Activated T-helper 2 cell treated with anti-CD3 and anti-CD28 coated beads, Interferon-gamma antibody, Interleukin-2, Interleukin-4, amounts not matched to agents 10 μg/mL and 5 μg/mL and 100 μg/mL, durations not matched to agents 14 hours and 24 hours and 36 hours (primary cell): ENCODE data around the gene UBQLN1. TPM values are rescaled to one million over a fixed set of nuclear protein-coding genes. Genes with fewer than 3 reads are reported as not detected.
"Not testable (repeated sequence)": the region's sequence is repeated elsewhere in the genome, so short reads cannot be mapped to it uniquely, and the experiment has no call there.

Source experiments
- DNase-seq: peaks from one replicate; pipeline ENCODE4 v3.0.0; 2021; ENCODE audit warnings: low spot score
- H3K27ac Mint-ChIP-seq: one replicate; pipeline ENCODE4 v1.8.0; 2021; ENCODE audit warnings: mixed read lengths
- H3K27me3 Mint-ChIP-seq: one replicate; pipeline ENCODE4 v1.8.0; 2021; ENCODE audit warnings: low read depth, mixed read lengths
- H3K36me3 Mint-ChIP-seq: one replicate; pipeline ENCODE4 v1.8.0; 2021; ENCODE audit warnings: low read depth, mixed read lengths
- H3K4me1 Mint-ChIP-seq: one replicate; pipeline ENCODE4 v1.8.0; 2021; ENCODE audit warnings: low read depth, mixed read lengths
- H3K4me3 Mint-ChIP-seq: one replicate; pipeline ENCODE4 v1.8.0; 2021; ENCODE audit warnings: low read depth, mild to moderate bottlenecking, moderate library complexity, mixed read lengths
- H3K9me3 Mint-ChIP-seq: one replicate; pipeline ENCODE4 v1.8.0; 2021; ENCODE audit warnings: mixed read lengths
- intact Hi-C: fragments of 100-400 bp; cut with micrococcal nuclease; formaldehyde crosslinking; loops from one replicate; pipeline ENCODE4 v1.15.1; 2023
- total RNA-seq: library from RNA; stranded (reverse); gene quantifications from 2 replicates; pipeline ENCODE4 v1.2.3, GENCODE V29; 2022

UBQLN1 gene
- total RNA-seq, 1 donor from 2014 or later = 140 TPM

DNA sequence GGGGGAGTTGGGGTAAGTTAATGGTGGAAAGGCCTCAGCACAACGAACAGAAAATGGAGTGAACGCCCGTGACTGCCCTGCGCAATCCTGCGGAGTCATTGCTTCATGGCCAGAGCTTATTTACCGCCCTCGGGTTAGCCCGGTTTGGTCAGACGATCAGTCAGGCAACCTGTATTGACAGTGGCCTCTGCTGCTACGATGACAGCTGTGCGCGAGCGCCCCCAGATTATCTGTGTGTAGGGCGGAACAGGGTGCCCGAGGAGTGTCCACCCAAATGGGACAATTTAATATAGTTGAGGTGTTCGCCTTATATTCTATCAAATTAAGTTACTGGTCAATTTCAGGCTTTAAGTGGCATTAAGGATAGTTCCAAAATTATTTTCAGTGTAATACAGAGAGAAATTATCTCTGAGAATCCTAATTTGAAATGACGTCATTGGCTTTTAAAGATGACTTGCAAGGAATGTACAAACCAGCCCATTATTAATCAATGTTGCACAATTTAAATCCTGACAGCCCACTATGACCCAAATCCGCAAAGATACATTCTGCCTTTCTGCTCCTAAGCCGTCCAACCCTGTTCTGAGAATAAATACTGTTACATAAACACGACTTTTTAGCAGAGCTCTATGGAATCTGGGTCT is 879 bp upstream of the UBQLN1 start:
- peak overlapping the region; percentile 96 for H3K27ac Mint-ChIP-seq
- H3K4me3 Mint-ChIP-seq = peak overlapping the region; percentile 88
- no peaks in the 10 kb centered on the region for H3K27me3 Mint-ChIP-seq
- H3K9me3 Mint-ChIP-seq = no peaks in the 10 kb centered on the region
- peaks cover 25% of the 10 kb centered on the region for H3K36me3 Mint-ChIP-seq
- peak; percentile 53 for DNase-seq
- intact Hi-C loops = loop anchor here (1.0 to 5.0 kb wide), 3 partner anchors 109 to 272 kb away; partner anchors contain the start of genes GKAP1, HNRNPK, KIF27 and RMI1
- peaks cover 25% of the 10 kb centered on the region for H3K4me1 Mint-ChIP-seq

DNA sequence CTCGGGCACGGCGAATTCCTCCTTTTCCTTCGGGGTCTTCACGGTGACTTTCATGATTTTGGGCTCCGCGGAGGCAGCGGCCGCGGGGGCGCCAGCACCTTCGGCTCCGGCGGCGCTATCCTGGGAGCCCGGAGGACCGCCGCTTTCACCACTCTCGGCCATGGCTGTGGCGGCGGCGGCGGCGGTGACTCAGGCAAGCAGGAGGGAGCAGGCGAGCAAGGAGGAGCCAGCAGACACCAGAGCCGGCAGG is 315 bp downstream of the UBQLN1 start:
- peak overlapping the region; percentile 96 for H3K27ac Mint-ChIP-seq
- H3K4me3 Mint-ChIP-seq = peak overlapping the region; percentile 88
- peaks cover 29% of the 10 kb centered on the region for H3K36me3 Mint-ChIP-seq
- intact Hi-C loops = loop anchor here (1.0 to 5.0 kb wide), 2 partner anchors 84 to 110 kb away; partner anchors contain the start of genes GKAP1 and IDNK
- H3K27me3 Mint-ChIP-seq = no peaks in the 10 kb centered on the region
- no peak for DNase-seq
- H3K4me1 Mint-ChIP-seq = peaks cover 30% of the 10 kb centered on the region
- H3K9me3 Mint-ChIP-seq = no peaks in the 10 kb centered on the region

DNA sequence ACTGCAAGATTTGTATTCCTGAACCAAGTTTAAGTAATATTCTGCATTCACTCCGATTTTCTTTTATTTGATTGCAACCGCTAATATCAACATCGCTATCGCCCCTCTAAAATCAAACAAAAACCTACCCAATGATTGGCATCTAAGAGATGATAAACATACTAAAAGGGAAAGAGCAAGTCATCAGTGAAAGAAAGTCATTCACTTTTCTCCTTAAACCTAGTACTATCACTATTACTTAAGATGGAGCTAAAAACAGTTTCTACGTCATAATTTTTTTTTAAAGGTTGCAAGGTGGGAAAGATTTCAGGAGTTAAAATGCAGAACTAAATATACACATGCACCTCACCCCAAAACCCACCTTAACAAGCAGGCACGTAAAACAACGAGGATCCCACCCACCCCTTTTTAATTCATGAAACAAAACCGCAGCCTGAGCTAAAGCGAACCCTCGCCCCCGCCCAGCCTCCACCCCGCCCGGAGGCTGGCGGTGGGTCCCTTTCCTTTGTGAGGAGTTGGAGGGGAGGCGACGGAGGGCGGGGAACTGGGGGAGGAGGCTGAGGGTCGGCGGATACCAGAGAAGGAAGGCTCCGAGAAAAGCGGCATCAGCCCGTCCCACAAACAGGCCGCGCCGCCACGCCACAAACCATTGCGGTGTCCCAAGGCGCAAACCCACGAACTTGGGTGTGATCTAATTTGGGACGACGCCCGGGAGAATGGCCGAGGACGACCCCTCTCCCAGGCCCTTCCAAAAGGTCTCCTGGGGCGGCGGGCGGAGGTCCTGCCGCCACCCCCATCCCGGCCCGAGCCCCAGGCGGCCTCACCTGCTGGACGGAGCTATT is 861 bp downstream of the UBQLN1 start:
- intact Hi-C loops = loop anchor here (1.0 to 5.0 kb wide), 3 partner anchors 18 to 110 kb away; partner anchors contain the start of genes GKAP1 and IDNK
- DNase-seq = peak; percentile 48

DNA sequence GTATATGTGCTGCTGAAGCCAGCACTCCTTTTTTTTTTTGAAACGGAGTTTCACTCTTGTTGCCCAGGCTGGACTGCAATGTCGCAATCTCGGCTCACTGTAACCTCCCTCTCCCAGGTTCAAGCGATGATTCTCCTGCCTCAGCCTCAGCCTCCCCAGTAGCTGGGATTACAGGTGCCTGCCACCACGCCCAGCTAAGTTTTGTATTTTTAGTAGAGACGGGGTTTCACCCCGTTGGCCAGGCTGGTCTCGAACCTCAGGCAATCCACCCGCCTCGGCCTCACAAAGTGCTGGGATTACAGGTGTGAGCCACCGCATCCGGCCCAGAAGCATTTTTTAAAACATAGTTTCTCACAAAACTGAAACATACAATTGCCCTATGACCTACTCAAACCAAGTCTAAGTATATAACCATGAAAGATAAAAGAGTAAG is 2.5 kb downstream of the UBQLN1 start:
- peak overlapping the region; percentile 88 for H3K4me3 Mint-ChIP-seq
- intact Hi-C loops = loop anchor here (5.0 kb wide), 1 partner anchor 112 kb away; the partner anchor contains the start of gene GKAP1
- peak overlapping the region; percentile 96 for H3K27ac Mint-ChIP-seq
- H3K36me3 Mint-ChIP-seq = peaks cover 29% of the 10 kb centered on the region
- not testable (repeated sequence) for H3K9me3 Mint-ChIP-seq, H3K27me3 Mint-ChIP-seq, DNase-seq
- peaks cover 44% of the 10 kb centered on the region for H3K4me1 Mint-ChIP-seq

More for the DNA sequence above, 861 bp downstream of the UBQLN1 start:
- H3K27me3 Mint-ChIP-seq = no peaks in the 10 kb centered on the region
- H3K4me1 Mint-ChIP-seq = peaks cover 32% of the 10 kb centered on the region
- H3K36me3 Mint-ChIP-seq = peaks cover 29% of the 10 kb centered on the region
- H3K27ac Mint-ChIP-seq = peak overlapping the region; percentile 96
- peak overlapping the region; percentile 88 for H3K4me3 Mint-ChIP-seq
- H3K9me3 Mint-ChIP-seq = no peaks in the 10 kb centered on the region

- Mint-ChIP-seq H3K9me3 (no peaks in the 10 kb centered on the region), H3K4me1 (peaks cover 54% of the 10 kb centered on the region)
- DNase-seq = no peak
Observed at GRCh38 chr9:83701769-83702168, 6.0 kb downstream of the UBQLN1 start.

DNA sequence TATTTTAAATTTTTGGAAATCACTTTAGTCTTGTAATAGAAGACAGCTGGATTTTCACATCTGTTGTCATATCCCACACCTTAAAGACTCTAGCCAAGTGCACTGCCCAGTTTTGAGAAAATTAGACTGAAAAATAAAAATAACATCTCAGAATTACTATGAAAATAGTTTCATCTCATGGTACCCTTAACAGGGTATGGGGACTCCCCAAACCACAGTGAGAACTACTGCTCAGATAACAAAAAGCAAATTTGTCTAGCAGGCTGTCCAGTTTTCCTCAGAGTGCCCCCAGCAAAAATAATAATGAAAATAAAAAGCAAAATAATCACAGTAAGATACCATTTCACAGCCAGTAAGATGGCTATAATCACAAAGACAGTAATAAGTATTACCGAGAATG is 6.5 kb downstream of the UBQLN1 start:
- no peak for DNase-seq
- no peak overlapping the region for H3K27ac Mint-ChIP-seq
- intact Hi-C loops = no loop called here
- no peak overlapping the region for H3K4me3 Mint-ChIP-seq
- no peaks in the 10 kb centered on the region for H3K9me3 Mint-ChIP-seq
- H3K4me1 Mint-ChIP-seq = peaks cover 51% of the 10 kb centered on the region
- H3K36me3 Mint-ChIP-seq = peaks cover 31% of the 10 kb centered on the region
- H3K27me3 Mint-ChIP-seq = no peaks in the 10 kb centered on the region

More at GRCh38 chr9:83701769-83702168, 6.0 kb downstream of the UBQLN1 start:
- H3K4me3 Mint-ChIP-seq = no peak overlapping the region
- intact Hi-C loops = no loop called here
- H3K27me3 Mint-ChIP-seq = no peaks in the 10 kb centered on the region
- H3K27ac Mint-ChIP-seq = no peak overlapping the region
- peaks cover 35% of the 10 kb centered on the region for H3K36me3 Mint-ChIP-seq

- no peak for DNase-seq
- Mint-ChIP-seq H3K4me3 (no peak overlapping the region), H3K27ac (peak overlapping the region; percentile 38), H3K4me1 (peaks cover 41% of the 10 kb centered on the region), H3K27me3 (no peaks in the 10 kb centered on the region), H3K9me3 (no peaks in the 10 kb centered on the region), H3K36me3 (peaks cover 20% of the 10 kb centered on the region)
- intact Hi-C loops = no loop called here
Observed at GRCh38 chr9:83699615-83700014, 8.1 kb downstream of the UBQLN1 start.

DNA sequence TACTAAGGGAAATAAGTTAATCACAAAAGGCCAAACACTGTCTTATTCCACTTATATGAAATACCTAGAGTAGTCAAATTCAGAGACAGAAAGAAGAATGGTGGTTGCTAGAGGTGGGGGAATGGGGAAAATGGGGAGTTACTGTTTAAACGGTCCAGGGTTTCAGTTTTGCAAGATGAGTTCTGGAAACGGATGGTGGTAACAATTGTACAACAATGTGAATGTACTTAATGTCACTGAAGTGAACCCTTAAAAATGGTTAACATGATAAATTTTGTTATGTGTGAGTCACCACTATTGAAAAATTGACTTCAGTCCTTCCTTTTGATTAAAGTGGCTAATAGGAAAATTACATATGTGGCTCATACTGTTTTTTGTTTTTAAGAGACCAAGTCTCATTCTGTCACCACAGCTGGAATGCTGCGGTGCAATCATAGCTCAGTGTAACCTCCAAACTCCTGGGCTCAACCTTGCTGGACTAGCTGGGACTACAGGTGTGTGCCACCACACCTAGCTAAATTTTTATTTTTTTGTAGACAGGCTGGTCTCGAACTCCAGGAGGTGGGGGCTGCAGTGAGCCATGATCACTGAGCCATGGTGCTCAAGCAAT is 8.7 kb downstream of the UBQLN1 start:
- peak overlapping the region; percentile 65 for H3K27ac Mint-ChIP-seq
- no peak for DNase-seq
- no peak overlapping the region for H3K4me3 Mint-ChIP-seq
- intact Hi-C loops = no loop called here
- H3K9me3 Mint-ChIP-seq = no peaks in the 10 kb centered on the region
- peaks cover 41% of the 10 kb centered on the region for H3K4me1 Mint-ChIP-seq
- H3K36me3 Mint-ChIP-seq = peaks cover 16% of the 10 kb centered on the region
- H3K27me3 Mint-ChIP-seq = no peaks in the 10 kb centered on the region

GRCh38 chr9:83691492-83691891 is 16.3 kb downstream of the UBQLN1 start:
- DNase-seq = no peak
- Mint-ChIP-seq H3K27me3 (no peaks in the 10 kb centered on the region), H3K9me3 (no peaks in the 10 kb centered on the region), H3K27ac (no peak overlapping the region), H3K4me1 (peaks cover 45% of the 10 kb centered on the region), H3K36me3 (peaks cover 16% of the 10 kb centered on the region), H3K4me3 (no peak overlapping the region)
- intact Hi-C loops = no loop called here

- H3K4me1 Mint-ChIP-seq = peaks cover 44% of the 10 kb centered on the region
- H3K27ac Mint-ChIP-seq = peak overlapping the region; percentile 62
- no peaks in the 10 kb centered on the region for H3K27me3 Mint-ChIP-seq
- intact Hi-C loops = loop anchor here (1.0 kb wide), 1 partner anchor 17 kb away; no protein-coding TSS in a partner anchor
- H3K36me3 Mint-ChIP-seq = peaks cover 14% of the 10 kb centered on the region
- no peaks in the 10 kb centered on the region for H3K9me3 Mint-ChIP-seq
- H3K4me3 Mint-ChIP-seq = no peak overlapping the region
- no peak for DNase-seq
Observed at GRCh38 chr9:83688921-83689320, 18.8 kb downstream of the UBQLN1 start.

GRCh38 chr9:83681490-83681889 is 26.3 kb downstream of the UBQLN1 start:
- Mint-ChIP-seq H3K4me1 (peaks cover 19% of the 10 kb centered on the region), H3K27ac (peak overlapping the region; percentile 2), H3K27me3 (no peaks in the 10 kb centered on the region), H3K4me3 (no peak overlapping the region), H3K9me3 (no peaks in the 10 kb centered on the region), H3K36me3 (peaks cover 62% of the 10 kb centered on the region)
- intact Hi-C loops = no loop called here
- no peak for DNase-seq

DNA sequence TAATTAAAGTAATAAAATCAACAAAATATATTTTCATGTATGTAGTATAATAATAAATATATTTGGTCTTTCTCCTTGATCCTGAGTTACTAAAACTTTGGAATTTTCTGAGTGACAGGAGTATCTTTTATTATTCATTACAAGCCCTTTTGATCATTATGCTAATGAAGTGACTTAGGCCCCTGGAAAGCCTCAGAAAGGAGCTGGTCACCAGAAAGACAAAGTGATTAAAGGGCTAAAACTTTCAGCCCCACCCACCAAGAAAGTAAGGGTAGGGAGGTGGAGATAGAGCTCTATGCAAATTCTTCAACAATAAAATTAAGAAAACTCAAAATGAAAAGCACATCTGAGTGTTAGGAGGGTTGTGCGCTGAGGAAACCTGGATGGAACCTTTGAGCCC is 27.5 kb downstream of the UBQLN1 start:
- Mint-ChIP-seq H3K36me3 (peaks cover 71% of the 10 kb centered on the region), H3K27ac (no peak overlapping the region), H3K4me1 (peaks cover 16% of the 10 kb centered on the region), H3K27me3 (no peaks in the 10 kb centered on the region), H3K9me3 (no peaks in the 10 kb centered on the region), H3K4me3 (no peak overlapping the region)
- no peak for DNase-seq
- intact Hi-C loops = no loop called here
